Measurements from ENCODE around the gene HOXA4. TPM values are rescaled to one million over a fixed set of nuclear protein-coding genes. Genes with fewer than 3 reads are reported as not detected.

HOXA4 gene
- polyA plus RNA-seq, 1 donor (not counting 4 experiments of a cell fraction or from before 2014, with no cell fraction given): 1.5 TPM

GRCh38 chr7:27124096-27124901 lies 6.3 kb downstream of the HOXA4 start:
- Histone ChIP-seq H3K9me3 (ENCODE audit: control insufficient read depth, low read depth, low read length) (no peaks in the 10 kb centered on the region), H3K36me3 (ENCODE audit: control insufficient read depth in 2 of 2, extremely low read depth in 1 of 2, insufficient read depth in 2 of 2, low read length in 2 of 2) (peaks cover 0 to 4% of the 10 kb centered on the region in 2 experiments), H3K27ac (ENCODE audit: control insufficient read depth, insufficient read depth, low read length) (no peak overlapping the region), H3K4me1 (ENCODE audit: control insufficient read depth, extremely low read depth, insufficient read depth, low read length) (no peaks in the 10 kb centered on the region), H3K4me3 (ENCODE audit: control insufficient read depth in 2 of 3, extremely low read depth in 1 of 3, insufficient read depth in 2 of 3, low read depth in 1 of 3, low read length in 3 of 3) (no peak overlapping the region), H3K4me2 (ENCODE audit: control insufficient read depth, extremely low read depth, insufficient read depth, low read depth, low read length) (peak overlapping the region; percentile 38), H3K9me1 (ENCODE audit: control insufficient read depth, extremely low read depth, insufficient read depth, low read length) (no peaks in the 10 kb centered on the region), H3K79me2 (ENCODE audit: control insufficient read depth, insufficient read depth, low read length) (no peaks in the 10 kb centered on the region), H4K20me1 (ENCODE audit: control insufficient read depth, extremely low read depth, insufficient read depth, low read length) (no peaks in the 10 kb centered on the region), H3K9ac (ENCODE audit: control insufficient read depth, extremely low read depth, insufficient read depth, low read length) (no peak overlapping the region), H2AFZ (ENCODE audit: control insufficient read depth, low read length) (no peak overlapping the region), H3K27me3 (ENCODE audit: control insufficient read depth, extremely low read depth, insufficient read depth, low read length) (no peaks in the 10 kb centered on the region)
- dilution Hi-C loops (cut with MboI; ENCODE audit: extremely low pct_ligation_motif_present, low sequenced_read_pairs): no loop called here
- FAIRE-seq (no peak), DNase-seq (ENCODE audit: low read depth, low spot score) (no peak)
- TF ChIP-seq EZH2 (IDR thresholded peaks at IDR 0.05; ENCODE audit: low read length) (no peak), CTCF (optimal IDR thresholded peaks at IDR 0.05 in 1 of 3, IDR thresholded peaks at IDR 0.05 in 1 of 3, conservative IDR thresholded peaks at IDR 0.05 in 1 of 3; ENCODE audit: extremely low read depth in 1 of 3, insufficient read depth in 2 of 3, low read length in 3 of 3) (no peak)

- H3K36me3 ChIP-seq (ENCODE audit: control insufficient read depth in 2 of 2, extremely low read depth in 1 of 2, insufficient read depth in 2 of 2, low read length in 2 of 2): peaks cover 0 to 4% of the 10 kb centered on the region in 2 experiments
- H3K4me2 ChIP-seq (ENCODE audit: control insufficient read depth, extremely low read depth, insufficient read depth, low read depth, low read length): peak overlapping the region; percentile 38
- H3K27ac ChIP-seq (ENCODE audit: control insufficient read depth, insufficient read depth, low read length): no peak overlapping the region
- no peaks in the 10 kb centered on the region for H3K27me3 ChIP-seq (ENCODE audit: control insufficient read depth, extremely low read depth, insufficient read depth, low read length)
- DNase-seq (ENCODE audit: low read depth, low spot score) (no peak), FAIRE-seq (no peak)
- no peaks in the 10 kb centered on the region for H3K4me1 ChIP-seq (ENCODE audit: control insufficient read depth, extremely low read depth, insufficient read depth, low read length)
- H3K9ac ChIP-seq (ENCODE audit: control insufficient read depth, extremely low read depth, insufficient read depth, low read length): peak overlapping the region; percentile 42
- H3K9me1 ChIP-seq (ENCODE audit: control insufficient read depth, extremely low read depth, insufficient read depth, low read length): no peaks in the 10 kb centered on the region
- no peak overlapping the region for H2AFZ ChIP-seq (ENCODE audit: control insufficient read depth, low read length)
- no peak overlapping the region for H3K4me3 ChIP-seq (ENCODE audit: control insufficient read depth in 2 of 3, extremely low read depth in 1 of 3, insufficient read depth in 2 of 3, low read depth in 1 of 3, low read length in 3 of 3)
- TF ChIP-seq CTCF (optimal IDR thresholded peaks at IDR 0.05 in 1 of 3, IDR thresholded peaks at IDR 0.05 in 1 of 3, conservative IDR thresholded peaks at IDR 0.05 in 1 of 3; ENCODE audit: extremely low read depth in 1 of 3, insufficient read depth in 2 of 3, low read length in 3 of 3) (no peak), EZH2 (IDR thresholded peaks at IDR 0.05; ENCODE audit: low read length) (no peak)
- no peaks in the 10 kb centered on the region for H3K79me2 ChIP-seq (ENCODE audit: control insufficient read depth, insufficient read depth, low read length)
- no peaks in the 10 kb centered on the region for H3K9me3 ChIP-seq (ENCODE audit: control insufficient read depth, low read depth, low read length)
- dilution Hi-C loops (cut with MboI; ENCODE audit: extremely low pct_ligation_motif_present, low sequenced_read_pairs): no loop called here
- H4K20me1 ChIP-seq (ENCODE audit: control insufficient read depth, extremely low read depth, insufficient read depth, low read length): no peaks in the 10 kb centered on the region
These were observed 7.0 kb downstream of the HOXA4 start for GRCh38 chr7:27123477-27124053.
